ENCODE measurements around the gene ROBO1.

Gene ROBO1

GRCh38 chr3:78660957-78661356 is 1106.8 kb downstream of the ROBO1 start:
- no peak for DNase-seq

GRCh38 chr3:78659386-78659987 is 1108.3 kb downstream of the ROBO1 start:
- peak; percentile 61 to 67 (median 63) for DNase-seq

- DNase-seq, result no peak
Measured at GRCh38 chr3:78647726-78648125, 1120.1 kb downstream of the ROBO1 start.

- peak; percentile 61 to 81 (median 74) for DNase-seq
Measured at GRCh38 chr3:78645628-78646310, 1122.0 kb downstream of the ROBO1 start.

- DNase-seq, result no peak
Measured at GRCh38 chr3:78644847-78645246, 1123.0 kb downstream of the ROBO1 start.

- DNase-seq, result no peak
Measured at GRCh38 chr3:78642226-78643035, 1125.4 kb downstream of the ROBO1 start.

- DNase-seq, result no peak
Measured at GRCh38 chr3:78641703-78642102, 1126.1 kb downstream of the ROBO1 start.

- DNase-seq, result no peak
Measured at GRCh38 chr3:78634316-78634715, 1133.5 kb downstream of the ROBO1 start.

GRCh38 chr3:78633626-78634025 is 1134.2 kb downstream of the ROBO1 start:
- DNase-seq, result peak; percentile 12 to 47 (median 42)

- no peak for DNase-seq
Measured at GRCh38 chr3:78632925-78633553, 1134.8 kb downstream of the ROBO1 start.

- no peak for DNase-seq
Measured at GRCh38 chr3:78629544-78629943, 1138.3 kb downstream of the ROBO1 start.

- no peak for DNase-seq
Measured at GRCh38 chr3:78621061-78621716, 1146.6 kb downstream of the ROBO1 start.

GRCh38 chr3:78614486-78614885 is 1153.3 kb downstream of the ROBO1 start:
- no peak for DNase-seq

- no peak for DNase-seq
Measured at GRCh38 chr3:78613421-78613879, 1154.3 kb downstream of the ROBO1 start.

GRCh38 chr3:78611278-78611677 is 1156.5 kb downstream of the ROBO1 start:
- DNase-seq, result no peak

GRCh38 chr3:78610462-78611125 is 1157.2 kb downstream of the ROBO1 start:
- no peak for DNase-seq

- no peak for DNase-seq
Measured at GRCh38 chr3:78606756-78607155, 1161.0 kb downstream of the ROBO1 start.

GRCh38 chr3:78605178-78605577 is 1162.6 kb downstream of the ROBO1 start:
- DNase-seq, result no peak

- DNase-seq, result no peak
Measured at GRCh38 chr3:78604341-78604740, 1163.5 kb downstream of the ROBO1 start.

GRCh38 chr3:78601249-78601648 is 1166.5 kb downstream of the ROBO1 start:
- no peak for DNase-seq

GRCh38 chr3:78589778-78590177 is 1178.0 kb downstream of the ROBO1 start:
- DNase-seq, result no peak
